ENCODE data around the gene MKLN1.

DNA sequence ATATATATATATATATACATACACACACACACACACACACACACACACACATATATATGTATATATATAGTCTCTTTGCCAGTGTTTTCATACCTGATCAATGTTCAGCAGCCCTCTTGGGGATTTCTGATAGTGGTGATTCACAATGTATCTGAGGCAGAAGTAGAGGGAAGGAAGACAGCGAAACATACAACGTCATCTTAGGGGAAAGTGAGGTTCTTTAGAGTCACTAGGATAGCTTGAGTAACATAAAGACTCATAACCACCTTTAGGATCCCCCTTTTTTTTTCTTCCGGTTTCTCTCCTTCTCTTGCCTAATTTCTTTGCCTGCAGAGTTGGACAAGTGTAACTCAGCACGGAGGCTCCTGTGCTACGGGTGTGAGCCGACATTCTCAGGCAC lies 172.1 kb downstream of the MKLN1 start:
- TF ChIP-seq CTCF (conservative IDR thresholded peaks at IDR 0.05; ENCODE audit: low read depth, low read length): no peak
- TF ChIP-seq EZH2 (IDR thresholded peaks at IDR 0.05; ENCODE audit: borderline replicate concordance, low read depth, low read length, poor library complexity, severe bottlenecking): no peak
